NCI-H1436 (cell line): Measurements from ENCODE around the gene HSF2BP.
"Not testable (repeated sequence)": the region's sequence is repeated elsewhere in the genome, so short reads cannot be mapped to it uniquely, and the experiment has no call there.

Experiments used
- DNase-seq: peaks from one replicate; lab custom pipeline; 2025; lab: John Stamatoyannopoulos, UW

The HSF2BP gene

GRCh38 chr21:43597540-43598250 is 61.6 kb downstream of the HSF2BP start:
- DNase-seq = no peak

DNA sequence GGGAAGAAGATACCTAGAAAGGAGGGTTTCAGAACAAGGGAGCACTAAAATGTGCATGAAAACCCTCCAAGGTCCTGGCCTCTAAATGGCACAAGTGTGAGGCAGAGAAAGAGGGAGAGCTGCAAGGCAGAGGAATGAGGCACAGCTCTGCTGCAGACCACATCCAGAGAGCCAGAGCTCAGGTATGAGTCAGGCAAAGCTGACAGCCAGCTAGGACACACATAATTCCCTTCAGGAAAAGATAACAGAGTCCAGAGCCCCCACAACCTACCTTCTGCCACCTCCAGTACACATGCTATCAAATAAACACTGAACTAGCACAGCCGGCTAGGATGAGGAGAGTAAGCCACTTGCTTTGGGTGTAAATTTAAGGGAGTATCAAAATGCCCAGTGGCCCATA is 62.2 kb downstream of the HSF2BP start:
- no peak for DNase-seq

DNA sequence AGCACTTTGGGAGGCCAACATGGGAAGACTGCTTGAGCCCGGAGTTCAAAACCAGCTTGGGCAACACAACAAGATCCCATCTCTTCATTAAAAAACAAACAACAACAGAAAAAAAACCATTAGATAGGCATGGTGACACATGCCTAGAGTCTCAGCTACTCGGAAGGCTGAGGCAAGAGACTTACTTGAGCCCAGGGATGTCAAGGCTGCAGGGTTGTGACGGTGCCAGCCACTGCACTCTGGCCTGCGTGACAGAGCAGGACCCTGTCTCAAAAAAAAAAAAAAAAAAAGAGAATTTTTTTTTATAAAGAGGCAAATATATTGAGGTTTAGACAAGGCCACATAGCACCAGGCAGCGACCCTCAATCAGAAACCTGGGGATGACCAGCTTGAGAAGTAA is 62.7 kb downstream of the HSF2BP start:
- no peak for DNase-seq

- DNase-seq = not testable (repeated sequence)
These were observed 63.5 kb downstream of the HSF2BP start for GRCh38 chr21:43595769-43596168.

GRCh38 chr21:43593078-43593477 is 66.2 kb downstream of the HSF2BP start:
- DNase-seq = no peak

DNA sequence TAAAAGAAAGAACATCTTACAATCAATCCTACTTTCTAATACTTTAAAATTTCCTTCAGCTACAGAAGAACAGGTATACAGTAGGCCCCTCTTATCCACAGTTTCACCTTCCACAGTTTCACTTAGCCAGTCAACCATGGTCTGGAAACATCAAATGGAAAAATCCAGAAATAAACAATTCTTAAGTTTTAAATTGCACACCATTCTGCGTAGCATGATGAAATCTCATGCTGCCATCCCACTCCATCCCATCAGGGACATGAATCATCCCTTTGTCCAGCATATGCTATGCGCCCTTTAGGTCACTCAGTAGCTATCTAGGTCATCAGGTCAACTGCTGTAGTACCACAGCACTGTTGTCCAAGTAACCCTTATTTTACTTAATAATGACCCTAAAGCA is 67.7 kb downstream of the HSF2BP start:
- no peak for DNase-seq

DNA sequence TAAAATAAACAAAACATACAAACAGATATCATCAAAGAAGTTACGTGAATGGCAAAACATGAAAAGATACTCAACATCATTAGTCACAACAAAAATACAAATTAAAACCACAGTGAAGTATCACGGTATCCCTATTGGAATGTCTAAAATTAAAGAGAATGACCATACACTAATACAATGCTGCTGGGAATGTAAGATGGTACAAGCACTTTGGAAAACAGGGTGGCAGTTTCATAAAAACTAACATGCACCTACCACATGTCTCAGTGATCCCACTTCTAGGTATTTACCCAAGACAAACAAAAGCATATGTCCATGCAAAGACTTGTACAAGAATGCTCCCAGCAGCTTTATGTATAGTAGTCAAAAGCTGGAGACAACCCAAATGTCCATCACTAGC is 69.1 kb downstream of the HSF2BP start:
- DNase-seq = no peak

- DNase-seq = no peak
These were observed 70.3 kb downstream of the HSF2BP start for GRCh38 chr21:43588957-43589356.

- no peak for DNase-seq
These were observed 73.3 kb downstream of the HSF2BP start for GRCh38 chr21:43585924-43586413.

GRCh38 chr21:43585514-43585913 is 73.8 kb downstream of the HSF2BP start:
- DNase-seq = no peak

DNA sequence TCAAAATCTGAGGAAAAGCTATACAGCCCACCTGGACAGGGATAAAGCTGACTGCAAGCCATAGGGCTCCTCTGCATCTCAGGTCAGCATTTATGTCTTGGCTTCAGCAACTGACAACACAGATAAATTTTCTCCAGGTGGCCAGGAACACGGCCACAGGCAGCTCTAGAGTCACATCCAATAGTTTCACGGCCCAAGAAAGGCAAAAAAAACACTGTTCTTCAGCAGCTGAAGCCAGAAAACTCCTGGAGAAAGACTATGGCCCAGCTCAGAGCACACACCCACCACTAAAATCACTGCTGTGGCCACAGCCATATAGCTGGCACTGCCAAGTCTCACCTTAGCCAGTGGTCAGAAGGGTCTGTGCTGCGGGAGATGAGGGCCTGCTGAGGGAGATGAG is 77.8 kb downstream of the HSF2BP start:
- no peak for DNase-seq

DNA sequence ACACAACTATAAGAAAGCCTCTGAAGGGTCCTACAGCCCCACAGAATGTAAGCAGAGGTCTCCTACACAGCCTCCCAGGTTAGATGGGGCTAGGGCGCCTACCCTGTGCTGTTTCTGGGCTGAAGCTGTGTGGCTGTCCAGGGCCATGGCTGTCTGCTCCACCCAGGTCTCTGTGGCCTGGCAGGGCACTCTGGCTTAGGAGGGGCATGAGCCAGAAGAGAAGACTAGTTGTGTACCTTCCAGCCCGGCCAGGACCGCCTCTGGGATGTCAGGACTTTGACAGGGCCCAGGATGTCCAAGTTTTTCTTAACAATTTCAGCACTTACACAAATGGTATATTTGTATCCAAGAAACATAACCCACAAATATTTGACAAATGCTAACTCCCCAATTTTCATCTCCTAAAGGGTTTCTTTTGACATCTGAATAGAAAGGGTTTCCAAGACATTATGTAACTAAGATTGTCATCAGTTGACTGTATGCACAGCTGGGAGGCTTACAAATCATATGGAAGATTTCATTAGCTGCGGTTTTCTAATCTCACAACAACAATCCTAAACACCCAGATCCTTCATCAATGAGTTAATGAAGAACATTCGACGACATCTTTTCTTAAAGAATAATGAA is 80.5 kb downstream of the HSF2BP start:
- no peak for DNase-seq

DNA sequence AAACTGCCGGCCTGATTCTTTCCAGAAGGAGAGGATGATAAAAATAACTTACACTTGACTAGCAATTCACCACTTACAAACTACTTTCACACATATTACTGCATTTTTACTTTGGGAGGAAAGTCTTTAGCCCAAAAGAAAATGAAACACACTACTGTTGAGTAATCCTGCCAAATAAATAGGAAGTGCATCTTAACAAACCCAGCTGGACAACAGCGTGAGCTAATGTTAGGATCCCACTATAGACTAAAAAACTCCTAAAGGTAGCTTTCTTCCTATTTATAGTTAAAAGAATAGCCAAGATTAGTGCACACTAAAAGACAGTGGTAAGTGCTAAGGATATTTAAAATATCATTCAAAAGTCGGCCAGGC is 83.8 kb downstream of the HSF2BP start:
- no peak for DNase-seq

- DNase-seq = no peak
These were observed 84.4 kb downstream of the HSF2BP start for GRCh38 chr21:43574741-43575472.

GRCh38 chr21:43573921-43574320 is 85.4 kb downstream of the HSF2BP start:
- DNase-seq = no peak

GRCh38 chr21:43572446-43572845 is 86.8 kb downstream of the HSF2BP start:
- no peak for DNase-seq

DNA sequence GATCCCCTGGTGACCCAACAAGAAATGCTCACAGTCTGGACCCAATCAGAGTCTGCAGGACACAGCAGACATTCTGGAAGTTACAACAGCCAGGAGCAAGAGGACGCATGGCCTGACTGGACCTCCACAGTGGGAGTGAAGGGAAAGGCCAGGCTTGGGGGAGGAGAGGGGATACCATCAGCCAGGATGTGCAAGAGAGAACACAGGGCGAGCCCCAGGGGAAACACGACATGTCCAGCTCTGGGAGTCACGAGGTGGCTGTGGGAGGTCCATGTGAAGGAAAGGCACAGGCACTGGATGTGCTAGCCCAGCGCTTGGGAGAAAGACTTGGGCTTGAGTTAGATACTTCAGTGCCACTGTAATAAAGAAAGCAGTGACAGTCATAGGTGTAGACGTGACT is 87.3 kb downstream of the HSF2BP start:
- no peak for DNase-seq

- DNase-seq = not testable (repeated sequence)
These were observed 89.1 kb downstream of the HSF2BP start for GRCh38 chr21:43570195-43570594.

GRCh38 chr21:43562451-43562850 is 96.8 kb downstream of the HSF2BP start:
- DNase-seq = not testable (repeated sequence)

GRCh38 chr21:43540561-43540960 is 118.7 kb downstream of the HSF2BP start:
- not testable (repeated sequence) for DNase-seq

- not testable (repeated sequence) for DNase-seq
These were observed 136.7 kb downstream of the HSF2BP start for GRCh38 chr21:43522495-43523131.

- DNase-seq = not testable (repeated sequence)
These were observed 141.6 kb downstream of the HSF2BP start for GRCh38 chr21:43517701-43518100.
